Measurements from ENCODE around the gene UGT1A10.

UGT1A10 gene

GRCh38 chr2:233758849-233759248 is 122.6 kb downstream of the UGT1A10 start:
- no peak for TF ChIP-seq JUND (IDR thresholded peaks at IDR 0.05; ENCODE audit: low read depth)
- in situ Hi-C loops (cut with HindIII; ENCODE audit: low pct_unique_long_range_greater_than_20kb, low sequenced_read_pairs), result no loop called here
- DNase-seq (ENCODE audit: low read depth in 1 of 2, low spot score in 1 of 2), result no peak

- no peak for DNase-seq (ENCODE audit: low read depth in 1 of 2, low spot score in 1 of 2)
- no peak for TF ChIP-seq JUND (IDR thresholded peaks at IDR 0.05; ENCODE audit: low read depth)
- in situ Hi-C loops (cut with HindIII; ENCODE audit: low pct_unique_long_range_greater_than_20kb, low sequenced_read_pairs), result no loop called here
Observed at GRCh38 chr2:233760043-233760442, 123.8 kb downstream of the UGT1A10 start, which contains the start of gene UGT1A1. Gene UGT1A1 (plus strand): TSS chr2:233760270. CDS start chr2:233760288, 18 bp downstream.

GRCh38 chr2:233761040-233761769 is 125.0 kb downstream of the UGT1A10 start:
- DNase-seq (ENCODE audit: low read depth in 1 of 2, low spot score in 1 of 2), result no peak
- in situ Hi-C loops (cut with HindIII; ENCODE audit: low pct_unique_long_range_greater_than_20kb, low sequenced_read_pairs), result no loop called here
- TF ChIP-seq JUND (IDR thresholded peaks at IDR 0.05; ENCODE audit: low read depth), result no peak

GRCh38 chr2:233764264-233764663 is 128.0 kb downstream of the UGT1A10 start:
- no peak for DNase-seq (ENCODE audit: low read depth in 1 of 2, low spot score in 1 of 2)
- in situ Hi-C loops (cut with HindIII; ENCODE audit: low pct_unique_long_range_greater_than_20kb, low sequenced_read_pairs), result no loop called here
- no peak for TF ChIP-seq JUND (IDR thresholded peaks at IDR 0.05; ENCODE audit: low read depth)

GRCh38 chr2:233764761-233765160 is 128.5 kb downstream of the UGT1A10 start:
- in situ Hi-C loops (cut with HindIII; ENCODE audit: low pct_unique_long_range_greater_than_20kb, low sequenced_read_pairs), result no loop called here
- no peak for DNase-seq (ENCODE audit: low read depth in 1 of 2, low spot score in 1 of 2)
- no peak for TF ChIP-seq JUND (IDR thresholded peaks at IDR 0.05; ENCODE audit: low read depth)

GRCh38 chr2:233766416-233766815 is 130.2 kb downstream of the UGT1A10 start:
- TF ChIP-seq JUND (IDR thresholded peaks at IDR 0.05; ENCODE audit: low read depth), result no peak
- in situ Hi-C loops (cut with HindIII; ENCODE audit: low pct_unique_long_range_greater_than_20kb, low sequenced_read_pairs), result no loop called here
- DNase-seq (ENCODE audit: low read depth in 1 of 2, low spot score in 1 of 2), result no peak

- in situ Hi-C loops (cut with HindIII; ENCODE audit: low pct_unique_long_range_greater_than_20kb, low sequenced_read_pairs), result no loop called here
- no peak for TF ChIP-seq JUND (IDR thresholded peaks at IDR 0.05; ENCODE audit: low read depth)
- no peak for DNase-seq (ENCODE audit: low read depth in 1 of 2, low spot score in 1 of 2)
Observed at GRCh38 chr2:233768076-233768475, 131.8 kb downstream of the UGT1A10 start.

GRCh38 chr2:233769260-233769659 is 133.0 kb downstream of the UGT1A10 start:
- no peak for DNase-seq (ENCODE audit: low read depth in 1 of 2, low spot score in 1 of 2)
- in situ Hi-C loops (cut with HindIII; ENCODE audit: low pct_unique_long_range_greater_than_20kb, low sequenced_read_pairs), result no loop called here
- no peak for TF ChIP-seq JUND (IDR thresholded peaks at IDR 0.05; ENCODE audit: low read depth)

GRCh38 chr2:233772153-233772552 is 135.9 kb downstream of the UGT1A10 start:
- no peak for TF ChIP-seq JUND (IDR thresholded peaks at IDR 0.05; ENCODE audit: low read depth)
- DNase-seq (ENCODE audit: low read depth in 1 of 2, low spot score in 1 of 2), result no peak
- in situ Hi-C loops (cut with HindIII; ENCODE audit: low pct_unique_long_range_greater_than_20kb, low sequenced_read_pairs), result no loop called here

- TF ChIP-seq JUND (IDR thresholded peaks at IDR 0.05; ENCODE audit: low read depth), result no peak
- no peak for DNase-seq (ENCODE audit: low read depth in 1 of 2, low spot score in 1 of 2)
- in situ Hi-C loops (cut with HindIII; ENCODE audit: low pct_unique_long_range_greater_than_20kb, low sequenced_read_pairs), result no loop called here
Observed at GRCh38 chr2:233772583-233772982, 136.3 kb downstream of the UGT1A10 start.

- DNase-seq (ENCODE audit: low read depth in 1 of 2, low spot score in 1 of 2), result no peak
- in situ Hi-C loops (cut with HindIII; ENCODE audit: low pct_unique_long_range_greater_than_20kb, low sequenced_read_pairs), result no loop called here
- TF ChIP-seq JUND (IDR thresholded peaks at IDR 0.05; ENCODE audit: low read depth), result no peak
Observed at GRCh38 chr2:233773854-233774253, 137.6 kb downstream of the UGT1A10 start.

- no peak for TF ChIP-seq JUND (IDR thresholded peaks at IDR 0.05; ENCODE audit: low read depth)
- DNase-seq (ENCODE audit: low read depth in 1 of 2, low spot score in 1 of 2), result no peak
- in situ Hi-C loops (cut with HindIII; ENCODE audit: low pct_unique_long_range_greater_than_20kb, low sequenced_read_pairs), result no loop called here
Observed at GRCh38 chr2:233775414-233775813, 139.2 kb downstream of the UGT1A10 start.

- in situ Hi-C loops (cut with HindIII; ENCODE audit: low pct_unique_long_range_greater_than_20kb, low sequenced_read_pairs), result no loop called here
- TF ChIP-seq JUND (IDR thresholded peaks at IDR 0.05; ENCODE audit: low read depth), result no peak
- DNase-seq (ENCODE audit: low read depth in 1 of 2, low spot score in 1 of 2), result no peak
Observed at GRCh38 chr2:233778030-233778429, 141.8 kb downstream of the UGT1A10 start, which contains the start of gene MROH2A. Gene MROH2A (plus strand): TSS chr2:233778330. CDS start chr2:233779359, 1,029 bp downstream.

- TF ChIP-seq JUND (IDR thresholded peaks at IDR 0.05; ENCODE audit: low read depth), result no peak
- DNase-seq (ENCODE audit: low read depth in 1 of 2, low spot score in 1 of 2), result no peak
- in situ Hi-C loops (cut with HindIII; ENCODE audit: low pct_unique_long_range_greater_than_20kb, low sequenced_read_pairs), result no loop called here
Observed at GRCh38 chr2:233779722-233780121, 143.5 kb downstream of the UGT1A10 start.
